ENCODE measurements around the gene CCDC192.

DNA sequence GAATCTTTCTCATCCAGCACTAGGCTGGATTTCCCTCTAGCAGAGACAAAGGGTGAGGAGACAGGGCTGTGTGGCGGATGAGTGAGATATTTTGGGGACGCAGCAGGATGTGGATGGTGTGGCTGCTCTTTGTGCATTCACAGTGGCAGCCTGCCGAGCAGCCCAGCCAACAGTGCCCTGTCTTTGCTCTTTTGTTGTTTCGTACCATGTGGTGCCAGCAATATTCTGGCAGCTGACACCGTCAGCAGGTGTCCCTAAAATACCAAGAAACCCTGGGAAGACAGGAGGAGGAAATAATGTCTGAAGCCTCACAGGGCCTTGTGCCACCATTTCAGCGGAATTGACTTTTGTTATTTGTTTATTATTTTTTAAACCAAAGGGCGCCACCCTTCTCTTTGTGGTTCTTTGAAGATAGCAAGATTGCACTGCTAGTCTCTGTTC lies 141.4 kb downstream of the CCDC192 start:
- no peak for TF ChIP-seq POLR2A (IDR thresholded peaks at IDR 0.05; ENCODE audit: low read depth, low read length)
- TF ChIP-seq, protein P1, sequence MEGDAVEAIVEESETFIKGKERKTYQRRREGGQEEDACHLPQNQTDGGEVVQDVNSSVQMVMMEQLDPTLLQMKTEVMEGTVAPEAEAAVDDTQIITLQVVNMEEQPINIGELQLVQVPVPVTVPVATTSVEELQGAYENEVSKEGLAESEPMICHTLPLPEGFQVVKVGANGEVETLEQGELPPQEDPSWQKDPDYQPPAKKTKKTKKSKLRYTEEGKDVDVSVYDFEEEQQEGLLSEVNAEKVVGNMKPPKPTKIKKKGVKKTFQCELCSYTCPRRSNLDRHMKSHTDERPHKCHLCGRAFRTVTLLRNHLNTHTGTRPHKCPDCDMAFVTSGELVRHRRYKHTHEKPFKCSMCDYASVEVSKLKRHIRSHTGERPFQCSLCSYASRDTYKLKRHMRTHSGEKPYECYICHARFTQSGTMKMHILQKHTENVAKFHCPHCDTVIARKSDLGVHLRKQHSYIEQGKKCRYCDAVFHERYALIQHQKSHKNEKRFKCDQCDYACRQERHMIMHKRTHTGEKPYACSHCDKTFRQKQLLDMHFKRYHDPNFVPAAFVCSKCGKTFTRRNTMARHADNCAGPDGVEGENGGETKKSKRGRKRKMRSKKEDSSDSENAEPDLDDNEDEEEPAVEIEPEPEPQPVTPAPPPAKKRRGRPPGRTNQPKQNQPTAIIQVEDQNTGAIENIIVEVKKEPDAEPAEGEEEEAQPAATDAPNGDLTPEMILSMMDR (conservative IDR thresholded peaks at IDR 0.05; ENCODE audit: low read depth, low read length): no peak
- TF ChIP-seq SMC3 (IDR thresholded peaks at IDR 0.05; ENCODE audit: low read depth, low read length): no peak
- TF ChIP-seq RAD21 (IDR thresholded peaks at IDR 0.05; ENCODE audit: low read length): no peak
- TF ChIP-seq, protein P2, sequence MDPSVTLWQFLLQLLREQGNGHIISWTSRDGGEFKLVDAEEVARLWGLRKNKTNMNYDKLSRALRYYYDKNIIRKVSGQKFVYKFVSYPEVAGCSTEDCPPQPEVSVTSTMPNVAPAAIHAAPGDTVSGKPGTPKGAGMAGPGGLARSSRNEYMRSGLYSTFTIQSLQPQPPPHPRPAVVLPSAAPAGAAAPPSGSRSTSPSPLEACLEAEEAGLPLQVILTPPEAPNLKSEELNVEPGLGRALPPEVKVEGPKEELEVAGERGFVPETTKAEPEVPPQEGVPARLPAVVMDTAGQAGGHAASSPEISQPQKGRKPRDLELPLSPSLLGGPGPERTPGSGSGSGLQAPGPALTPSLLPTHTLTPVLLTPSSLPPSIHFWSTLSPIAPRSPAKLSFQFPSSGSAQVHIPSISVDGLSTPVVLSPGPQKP (IDR thresholded peaks at IDR 0.05; ENCODE audit: borderline replicate concordance, low read depth, low read length): no peak
- no peak for TF ChIP-seq CEBPB (IDR thresholded peaks at IDR 0.05; ENCODE audit: low read depth, low read length)
- TF ChIP-seq BHLHE40 (IDR thresholded peaks at IDR 0.05; ENCODE audit: low read depth, low read length): no peak
- no peak for TF ChIP-seq RFX5 (IDR thresholded peaks at IDR 0.05; ENCODE audit: low read depth, low read length)

All from IMR-90 (cell line).